T-helper 17 cell (primary cell): ENCODE data around the gene ZNF841. TPM values are rescaled to one million over a fixed set of nuclear protein-coding genes. Genes with fewer than 3 reads are reported as not detected.
A peak's percentile ranks its signal among the peaks of the same experiment; 100 is the strongest.
"Not testable (repeated sequence)": the region's sequence is repeated elsewhere in the genome, so short reads cannot be mapped to it uniquely, and the experiment has no call there.

ENCODE experiments used
- ATAC-seq: fragments of 150-1000 bp; cut with Tn5 transposase; 2 replicates; pipeline ENCODE4 v1.10.0; 2021; ENCODE audit warnings: mild to moderate bottlenecking, moderate library complexity
- DNase-seq, 3 donors: peaks; one replicate each; pipeline versions ENCODE4 v3.0.0 to v3.0.0-alpha.2; 2020 to 2021
- H3K9me3 ChIP-seq: one replicate; pipeline ENCODE4 v1.7.0; 2013; ENCODE audit warnings: low read length, mild to moderate bottlenecking; ENCODE audit not compliant: control insufficient read depth, poor library complexity, severe bottlenecking
- H3K27ac Mint-ChIP-seq: one replicate; pipeline ENCODE4 v1.8.0; 2022; ENCODE audit warnings: mild to moderate bottlenecking, moderate library complexity, mixed read lengths
- H3K27me3 Mint-ChIP-seq: one replicate; pipeline ENCODE4 v1.8.0; 2022; ENCODE audit warnings: mixed read lengths
- H3K36me3 Mint-ChIP-seq: one replicate; pipeline ENCODE4 v1.8.0; 2022; ENCODE audit warnings: low read depth, mixed read lengths
- H3K4me1 Mint-ChIP-seq: one replicate; pipeline ENCODE4 v1.8.0; 2022; ENCODE audit warnings: mild to moderate bottlenecking, mixed read lengths
- H3K4me3 Mint-ChIP-seq: one replicate; pipeline ENCODE4 v1.8.0; 2022; ENCODE audit warnings: mild to moderate bottlenecking, moderate library complexity, mixed read lengths
- total RNA-seq, 4 donors: library from RNA in 2 of 4; stranded (reverse) in 2 of 4; gene quantifications; one replicate each; pipeline ENCODE4 v1.2.3 and lab custom pipeline; 2022 to 2026

Gene ZNF841
- total RNA-seq, 2 donors from 2014 or later, result 24.4 to 26.4 TPM

- H3K9me3 ChIP-seq, result peaks cover 22% of the 10 kb centered on the region
- no peaks in the 10 kb centered on the region for H3K27me3 Mint-ChIP-seq
- no peaks in the 10 kb centered on the region for H3K36me3 Mint-ChIP-seq
- no peak overlapping the region for H3K4me3 Mint-ChIP-seq
- no peaks in the 10 kb centered on the region for H3K4me1 Mint-ChIP-seq
- no peak for DNase-seq
- no peak overlapping the region for H3K27ac Mint-ChIP-seq
- ATAC-seq, result no peak
Observed at GRCh38 chr19:52102782-52103181, 7.2 kb upstream of the ZNF841 start.

GRCh38 chr19:52101866-52102562 is 6.4 kb upstream of the ZNF841 start:
- Mint-ChIP-seq H3K36me3 (no peaks in the 10 kb centered on the region), H3K27me3 (no peaks in the 10 kb centered on the region), H3K4me1 (no peaks in the 10 kb centered on the region), H3K4me3 (no peak overlapping the region), H3K27ac (no peak overlapping the region)
- DNase-seq (no peak), ATAC-seq (no peak)
- peaks cover 19% of the 10 kb centered on the region for H3K9me3 ChIP-seq

DNA sequence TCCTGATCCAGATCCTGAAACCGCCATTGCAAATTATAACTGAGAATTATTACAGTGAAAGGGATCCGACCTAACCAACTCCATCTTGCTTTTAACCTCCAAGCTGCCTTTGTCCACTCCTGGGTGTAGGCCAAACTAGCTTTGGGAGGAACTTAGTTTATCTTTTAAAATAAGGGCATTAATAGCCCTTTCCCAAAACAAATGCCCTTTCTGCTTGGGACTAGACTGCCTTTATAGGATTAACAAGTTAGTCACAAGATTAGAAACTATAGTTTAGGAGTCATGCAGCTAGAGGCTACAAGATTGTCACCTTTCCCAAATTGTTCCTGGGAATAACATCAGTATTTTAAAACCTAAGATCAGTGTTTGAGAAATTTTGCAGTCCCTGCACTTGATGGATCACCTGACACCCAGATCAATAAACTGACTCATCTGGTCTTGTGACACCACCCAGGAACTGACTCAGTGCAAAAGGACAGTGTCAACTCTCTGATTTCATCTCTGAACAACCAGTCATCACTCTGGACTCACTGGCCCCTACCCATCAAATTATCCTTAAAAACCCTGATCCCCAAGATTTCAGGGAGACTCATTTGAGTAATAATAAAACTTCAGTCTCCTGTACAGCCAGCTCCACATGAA is 4.1 kb upstream of the ZNF841 start:
- H3K4me3 Mint-ChIP-seq, result no peak overlapping the region
- no peak overlapping the region for H3K27ac Mint-ChIP-seq
- H3K27me3 Mint-ChIP-seq, result no peaks in the 10 kb centered on the region
- peaks cover under 1% of the 10 kb centered on the region for H3K36me3 Mint-ChIP-seq
- no peak for DNase-seq
- ATAC-seq, result no peak
- peaks cover 16% of the 10 kb centered on the region for H3K9me3 ChIP-seq
- H3K4me1 Mint-ChIP-seq, result peaks cover 4% of the 10 kb centered on the region

DNA sequence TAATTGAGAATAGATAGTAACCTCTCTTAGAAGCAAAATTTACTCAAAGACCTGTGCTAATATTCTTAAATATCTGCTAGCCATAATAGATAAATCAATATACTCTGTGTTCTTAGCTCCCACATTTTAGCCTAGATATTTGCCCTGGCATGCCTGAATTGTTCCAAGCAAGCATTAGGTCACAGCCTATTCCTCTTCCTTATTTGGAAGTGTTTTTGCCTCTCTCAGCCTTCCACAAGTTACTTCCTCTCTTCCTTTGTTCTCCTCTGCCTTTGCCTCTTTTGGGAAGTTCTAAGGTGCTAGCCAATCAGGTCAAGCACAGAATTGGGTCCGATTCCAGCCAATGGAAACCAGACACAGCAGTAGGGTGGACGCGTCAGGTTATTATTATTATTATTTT is 851 bp upstream of the ZNF841 start:
- peaks cover 10% of the 10 kb centered on the region for H3K9me3 ChIP-seq
- Mint-ChIP-seq H3K4me3 (peak overlapping the region; percentile 92), H3K4me1 (peaks cover 11% of the 10 kb centered on the region)
- H3K27me3 Mint-ChIP-seq, H3K36me3 Mint-ChIP-seq, ATAC-seq, DNase-seq, H3K27ac Mint-ChIP-seq: not testable (repeated sequence)

- peaks cover 6% of the 10 kb centered on the region for H3K9me3 ChIP-seq
- no peak for ATAC-seq
Observed at GRCh38 chr19:52094526-52095130, 937 bp downstream of the ZNF841 start.

DNA sequence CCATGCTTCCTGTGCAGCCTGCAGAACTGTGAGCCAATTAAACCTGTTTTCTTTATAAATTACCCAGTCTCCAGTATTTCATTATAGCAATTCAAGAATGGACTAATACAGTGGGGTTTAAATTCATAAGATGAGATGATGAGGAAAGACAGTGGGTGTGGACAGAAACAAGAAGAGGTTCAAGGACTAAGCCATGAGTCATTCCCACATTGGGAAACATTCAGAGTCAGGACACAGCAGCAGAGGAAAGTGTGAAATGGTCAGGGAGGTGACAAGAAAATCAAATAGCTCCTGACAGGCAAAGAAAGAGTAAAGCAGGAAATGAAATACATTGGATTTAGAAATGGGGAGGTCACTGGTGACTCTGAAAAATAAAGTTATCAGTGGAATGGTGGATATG is 9.1 kb downstream of the ZNF841 start:
- H3K27me3 Mint-ChIP-seq, result no peaks in the 10 kb centered on the region
- H3K4me1 Mint-ChIP-seq, result no peaks in the 10 kb centered on the region
- peaks cover 18% of the 10 kb centered on the region for H3K36me3 Mint-ChIP-seq
- ATAC-seq (no peak), DNase-seq (no peak)
- H3K27ac Mint-ChIP-seq, result no peak overlapping the region
- H3K9me3 ChIP-seq, result peaks cover 22% of the 10 kb centered on the region
- H3K4me3 Mint-ChIP-seq, result no peak overlapping the region

More at GRCh38 chr19:52094526-52095130, 937 bp downstream of the ZNF841 start:
- Mint-ChIP-seq H3K36me3 (peaks cover 8% of the 10 kb centered on the region), H3K27me3 (no peaks in the 10 kb centered on the region), H3K4me1 (peaks cover 11% of the 10 kb centered on the region), H3K4me3 (peak overlapping the region; percentile 92), H3K27ac (peak overlapping the region; percentile 91)
- DNase-seq, result no peak

DNA sequence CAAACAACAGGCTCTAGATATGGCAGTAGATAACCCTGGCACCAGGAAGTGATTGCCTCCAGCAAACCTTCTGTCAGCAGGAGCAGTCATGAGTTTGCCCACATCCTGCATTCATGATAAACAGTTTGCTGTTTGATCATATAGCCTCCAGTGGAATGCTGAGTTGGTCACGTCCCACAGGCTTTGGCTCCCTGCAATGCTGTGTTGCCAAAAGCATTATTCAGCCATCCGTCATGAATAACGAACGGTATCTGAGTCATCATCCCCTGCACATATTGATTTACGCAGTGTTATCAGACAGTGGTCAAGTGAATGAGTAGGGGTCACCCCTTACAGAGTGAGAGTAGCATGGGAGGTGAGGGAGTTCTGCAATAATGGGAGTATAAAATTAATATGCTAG is 25.1 kb downstream of the ZNF841 start:
- H3K9me3 ChIP-seq, result peaks cover 72% of the 10 kb centered on the region
- no peak overlapping the region for H3K4me3 Mint-ChIP-seq
- peaks cover 22% of the 10 kb centered on the region for H3K36me3 Mint-ChIP-seq
- no peaks in the 10 kb centered on the region for H3K4me1 Mint-ChIP-seq
- DNase-seq, result no peak
- no peak for ATAC-seq
- no peaks in the 10 kb centered on the region for H3K27me3 Mint-ChIP-seq
- H3K27ac Mint-ChIP-seq, result no peak overlapping the region

- Mint-ChIP-seq H3K4me1 (no peaks in the 10 kb centered on the region), H3K27ac (no peak overlapping the region), H3K36me3 (peaks cover 17% of the 10 kb centered on the region), H3K4me3 (no peak overlapping the region), H3K27me3 (no peaks in the 10 kb centered on the region)
- ATAC-seq (no peak), DNase-seq (no peak)
- peaks cover 71% of the 10 kb centered on the region for H3K9me3 ChIP-seq
Observed at GRCh38 chr19:52069653-52070052, 25.9 kb downstream of the ZNF841 start.

GRCh38 chr19:52066258-52066863 is 29.2 kb downstream of the ZNF841 start:
- Mint-ChIP-seq H3K4me1 (no peaks in the 10 kb centered on the region), H3K27ac (no peak overlapping the region), H3K27me3 (no peaks in the 10 kb centered on the region), H3K36me3 (peaks cover 11% of the 10 kb centered on the region), H3K4me3 (no peak overlapping the region)
- peaks cover 69% of the 10 kb centered on the region for H3K9me3 ChIP-seq
- DNase-seq (no peak), ATAC-seq (no peak)

GRCh38 chr19:52065399-52065798 is 30.2 kb downstream of the ZNF841 start:
- peaks cover 69% of the 10 kb centered on the region for H3K9me3 ChIP-seq
- H3K4me3 Mint-ChIP-seq, result no peak overlapping the region
- no peak for DNase-seq
- peaks cover 5% of the 10 kb centered on the region for H3K36me3 Mint-ChIP-seq
- H3K27ac Mint-ChIP-seq, result no peak overlapping the region
- no peaks in the 10 kb centered on the region for H3K27me3 Mint-ChIP-seq
- no peak for ATAC-seq
- H3K4me1 Mint-ChIP-seq, result no peaks in the 10 kb centered on the region

DNA sequence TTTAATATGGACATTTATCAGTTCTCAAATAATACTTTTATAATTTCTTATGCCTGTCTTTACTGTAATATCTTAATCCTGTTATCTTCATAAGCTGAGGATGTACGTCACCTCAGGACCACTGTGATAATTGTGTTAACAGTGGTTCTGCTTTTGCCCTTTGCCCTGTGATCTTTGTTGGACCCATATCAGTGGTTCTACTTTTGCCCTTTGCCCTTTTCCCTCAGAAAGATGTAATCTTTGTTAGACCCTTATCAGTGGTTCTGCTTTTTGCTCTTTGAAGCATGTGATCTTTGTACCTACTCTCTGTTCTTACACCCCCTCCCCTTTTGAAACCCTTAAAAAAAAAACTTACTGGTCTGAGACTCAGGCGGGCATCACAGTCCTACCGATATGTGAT is 39.1 kb downstream of the ZNF841 start:
- not testable (repeated sequence) for H3K36me3 Mint-ChIP-seq, H3K27me3 Mint-ChIP-seq

GRCh38 chr19:52051736-52052135 is 43.8 kb downstream of the ZNF841 start:
- not testable (repeated sequence) for H3K9me3 ChIP-seq, ATAC-seq, H3K4me1 Mint-ChIP-seq

More for the DNA sequence above, 39.1 kb downstream of the ZNF841 start:
- not testable (repeated sequence) for ATAC-seq, H3K4me3 Mint-ChIP-seq, H3K9me3 ChIP-seq, H3K27ac Mint-ChIP-seq, H3K4me1 Mint-ChIP-seq, DNase-seq

More at GRCh38 chr19:52051736-52052135, 43.8 kb downstream of the ZNF841 start:
- not testable (repeated sequence) for H3K4me3 Mint-ChIP-seq, H3K27me3 Mint-ChIP-seq, H3K36me3 Mint-ChIP-seq, DNase-seq, H3K27ac Mint-ChIP-seq
